OCI-LY1 (cell line): Measurements from ENCODE around the gene HMGA1.

Experiments
- H2AFZ ChIP-seq: fragments of 200-600 bp; sonication (generic), shearing (Covaris generic); 2 replicates; pipeline ENCODE4 v1.6.0; 2014; ENCODE audit warnings: antibody characterized with exemption, mild to moderate bottlenecking, low read length
- H3F3A ChIP-seq: fragments of 200-600 bp; sonication (generic), shearing (Covaris generic); 2 replicates; pipeline ENCODE4 v1.6.0; 2014; ENCODE audit warnings: mild to moderate bottlenecking, antibody characterized with exemption, low read length, moderate library complexity; ENCODE audit not compliant: insufficient read depth
- H3K27ac ChIP-seq: fragments of 200-600 bp; sonication (generic); 2 replicates; pipeline ENCODE4 v1.5.1; 2014; ENCODE audit warnings: low read length, mixed run types, mild to moderate bottlenecking, low read depth; ENCODE audit not compliant: poor library complexity, severe bottlenecking
- H3K27me3 ChIP-seq: fragments of 200-600 bp; sonication (generic); 2 replicates; pipeline ENCODE4 v1.6.0; 2014; ENCODE audit warnings: antibody characterized with exemption, mild to moderate bottlenecking, low read length, moderate library complexity; ENCODE audit not compliant: insufficient read depth
- H3K36me3 ChIP-seq: fragments of 200-600 bp; sonication (generic); 2 replicates; pipeline ENCODE4 v1.6.1; 2014; ENCODE audit warnings: mild to moderate bottlenecking, antibody characterized with exemption, low read length, moderate library complexity, mixed read lengths; ENCODE audit not compliant: insufficient read depth
- H3K4me1 ChIP-seq: fragments of 200-600 bp; sonication (generic); 2 replicates; pipeline ENCODE4 v1.5.1; 2014; ENCODE audit warnings: mild to moderate bottlenecking, low read length, moderate library complexity; ENCODE audit not compliant: insufficient read depth, severe bottlenecking
- H3K4me2 ChIP-seq: fragments of 200-600 bp; sonication (generic), shearing (Covaris generic); 2 replicates; pipeline ENCODE4 v1.6.1; 2014; ENCODE audit warnings: low read length
- H3K4me3 ChIP-seq: fragments of 200-600 bp; sonication (generic); 2 replicates; pipeline ENCODE4 v1.5.1; 2014; ENCODE audit warnings: low read length, low read depth, mild to moderate bottlenecking, mixed read lengths; ENCODE audit not compliant: poor library complexity, severe bottlenecking
- H3K79me2 ChIP-seq: fragments of 200-600 bp; shearing (Covaris generic); 2 replicates; pipeline ENCODE4 v1.6.1; 2016; ENCODE audit warnings: mixed run types, low read length, mixed read lengths; ENCODE audit not compliant: insufficient read depth
- H3K9ac ChIP-seq: fragments of 200-600 bp; sonication (generic), shearing (Covaris generic); 2 replicates; pipeline ENCODE4 v1.6.1; 2014; ENCODE audit warnings: mild to moderate bottlenecking, low read length, mixed read lengths
- H3K9me2 ChIP-seq: fragments of 200-600 bp; sonication (generic), shearing (Covaris generic); 2 replicates; pipeline ENCODE4 v1.6.1; 2014; ENCODE audit warnings: low read depth, mild to moderate bottlenecking, low read length, mixed read lengths
- H3K9me3 ChIP-seq: fragments of 200-600 bp; shearing (Covaris generic); 2 replicates; pipeline ENCODE4 v1.6.1; 2014; ENCODE audit warnings: low read length, mixed read lengths
- H4K20me1 ChIP-seq: fragments of 200-600 bp; sonication (generic), shearing (Covaris generic); 2 replicates; pipeline ENCODE4 v1.6.0; 2016; ENCODE audit warnings: mild to moderate bottlenecking, low read length; ENCODE audit not compliant: insufficient read depth
- EZH2 ChIP-seq: fragments of 200-600 bp; sonication (generic), shearing (Covaris generic); IDR thresholded peaks from 2 replicates; pipeline ENCODE4 v1.8.0; 2017; ENCODE audit warnings: borderline replicate concordance, mixed run types, mild to moderate bottlenecking, antibody characterized with exemption, low read length, moderate library complexity, mixed read lengths
- TF ChIP-seq, protein P1 (sequence below): fragments of 200-600 bp; sonication (generic), shearing (Covaris generic); IDR thresholded peaks from 2 replicates; pipeline ENCODE4 v1.5.1; 2017; ENCODE audit warnings: mild to moderate bottlenecking, antibody characterized with exemption, low read length, moderate library complexity, mixed read lengths

HMGA1 gene

DNA sequence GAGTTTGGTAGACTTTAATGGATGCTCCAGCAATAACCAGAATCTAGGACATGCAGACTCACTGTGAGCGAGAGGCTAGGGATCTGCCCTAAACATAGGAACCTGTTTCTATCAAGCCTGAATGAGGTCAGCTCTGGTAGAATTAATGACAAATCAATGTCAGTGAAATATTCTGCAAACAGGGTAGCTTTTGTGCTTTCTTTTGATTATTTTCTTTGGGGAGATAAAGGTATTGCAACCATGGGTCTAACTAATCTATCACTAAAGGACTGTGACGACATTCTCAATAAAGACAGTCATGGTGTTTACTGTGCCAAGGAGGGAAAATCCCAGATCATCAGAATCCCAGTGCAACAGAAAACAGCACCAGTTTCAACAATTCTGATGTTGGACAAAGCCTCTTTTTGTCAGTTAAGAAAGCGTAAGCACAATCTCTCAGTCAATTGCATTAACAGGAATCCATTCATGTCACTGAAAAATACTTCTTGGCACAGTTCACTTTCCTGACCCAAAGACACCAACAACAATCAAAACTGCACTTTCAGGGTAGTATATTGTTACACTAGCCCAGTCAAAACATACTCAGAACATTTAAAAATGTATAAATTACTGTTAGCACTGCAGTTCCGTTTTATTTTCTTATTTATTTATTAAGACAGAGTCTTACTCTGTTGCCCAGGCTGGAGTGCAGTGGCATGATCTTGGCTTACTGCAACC, 48.9 kb downstream of the HMGA1 start:
- Histone ChIP-seq H3K36me3 (peaks cover 40% of the 10 kb centered on the region; the same call in 1 of the 2 replicates), H3K27ac (no peak overlapping the region), H3K9me3 (no peaks in the 10 kb centered on the region), H3K4me2 (no peak overlapping the region), H3K27me3 (no peaks in the 10 kb centered on the region), H3K9ac (no peak overlapping the region), H4K20me1 (no peaks in the 10 kb centered on the region), H3K4me3 (no peak overlapping the region), H3K9me2 (no peaks in the 10 kb centered on the region), H3K4me1 (peaks cover 7% of the 10 kb centered on the region), H2AFZ (no peak overlapping the region), H3F3A (no peaks in the 10 kb centered on the region), H3K79me2 (no peaks in the 10 kb centered on the region)
- TF ChIP-seq, protein P1, sequence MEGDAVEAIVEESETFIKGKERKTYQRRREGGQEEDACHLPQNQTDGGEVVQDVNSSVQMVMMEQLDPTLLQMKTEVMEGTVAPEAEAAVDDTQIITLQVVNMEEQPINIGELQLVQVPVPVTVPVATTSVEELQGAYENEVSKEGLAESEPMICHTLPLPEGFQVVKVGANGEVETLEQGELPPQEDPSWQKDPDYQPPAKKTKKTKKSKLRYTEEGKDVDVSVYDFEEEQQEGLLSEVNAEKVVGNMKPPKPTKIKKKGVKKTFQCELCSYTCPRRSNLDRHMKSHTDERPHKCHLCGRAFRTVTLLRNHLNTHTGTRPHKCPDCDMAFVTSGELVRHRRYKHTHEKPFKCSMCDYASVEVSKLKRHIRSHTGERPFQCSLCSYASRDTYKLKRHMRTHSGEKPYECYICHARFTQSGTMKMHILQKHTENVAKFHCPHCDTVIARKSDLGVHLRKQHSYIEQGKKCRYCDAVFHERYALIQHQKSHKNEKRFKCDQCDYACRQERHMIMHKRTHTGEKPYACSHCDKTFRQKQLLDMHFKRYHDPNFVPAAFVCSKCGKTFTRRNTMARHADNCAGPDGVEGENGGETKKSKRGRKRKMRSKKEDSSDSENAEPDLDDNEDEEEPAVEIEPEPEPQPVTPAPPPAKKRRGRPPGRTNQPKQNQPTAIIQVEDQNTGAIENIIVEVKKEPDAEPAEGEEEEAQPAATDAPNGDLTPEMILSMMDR: no peak

DNA sequence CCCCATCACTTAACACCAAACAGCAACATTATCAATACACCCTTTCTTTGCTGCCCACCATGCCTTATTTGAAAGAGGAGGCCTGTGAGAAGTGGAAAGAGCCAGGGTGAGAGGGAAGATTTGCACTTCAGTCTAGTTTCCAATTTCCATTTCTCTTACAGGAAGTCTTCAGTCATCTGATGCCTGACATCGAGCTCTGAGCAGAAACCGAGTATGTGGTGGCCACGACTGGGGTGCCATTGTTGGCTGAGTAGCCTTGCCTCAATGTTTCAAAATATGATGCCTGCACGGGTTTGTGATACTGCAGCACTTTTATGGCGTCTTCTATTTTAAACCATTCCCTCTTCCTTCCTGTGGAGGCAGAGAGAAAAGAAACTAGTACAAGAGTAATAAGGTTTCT, 51.9 kb downstream of the HMGA1 start:
- TF ChIP-seq EZH2: no peak
- TF ChIP-seq, protein P1: no peak
- Histone ChIP-seq H3K79me2 (no peaks in the 10 kb centered on the region), H3K27me3 (no peaks in the 10 kb centered on the region), H3K36me3 (peaks cover 54% of the 10 kb centered on the region), H3K4me2 (no peak overlapping the region), H3K27ac (no peak overlapping the region), H3K4me3 (no peak overlapping the region), H3K9me2 (no peaks in the 10 kb centered on the region), H3K9me3 (no peaks in the 10 kb centered on the region), H3K9ac (no peak overlapping the region), H3K4me1 (peaks cover 7% of the 10 kb centered on the region), H3F3A (no peaks in the 10 kb centered on the region), H2AFZ (no peak overlapping the region), H4K20me1 (no peaks in the 10 kb centered on the region)

DNA sequence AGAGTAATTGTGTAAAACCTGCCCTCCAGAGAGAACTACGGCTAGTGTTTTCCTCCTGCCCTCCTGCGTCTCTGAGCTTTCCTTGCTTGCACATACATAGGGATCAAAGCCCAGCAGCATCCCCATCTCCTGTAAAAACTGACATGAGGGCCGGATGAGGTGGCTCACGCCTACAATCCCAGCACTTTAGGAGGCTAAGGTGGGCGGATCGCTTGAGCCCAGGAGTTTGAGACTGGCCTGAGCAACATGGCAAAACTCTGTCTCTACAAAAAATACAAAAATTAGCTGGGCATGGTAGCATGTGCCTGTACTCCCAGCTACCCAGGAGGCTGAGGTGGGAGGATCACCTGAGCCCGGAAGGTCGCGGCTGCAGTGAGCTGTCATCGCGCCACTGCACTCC, 52.5 kb downstream of the HMGA1 start:
- H3K79me2 ChIP-seq: no peaks in the 10 kb centered on the region
- no peaks in the 10 kb centered on the region for H4K20me1 ChIP-seq
- H3K27me3 ChIP-seq: no peaks in the 10 kb centered on the region
- H3K27ac ChIP-seq: no peak overlapping the region
- no peak overlapping the region for H3K4me3 ChIP-seq
- H3K4me2 ChIP-seq: no peak overlapping the region
- no peak for TF ChIP-seq EZH2
- TF ChIP-seq, protein P1: no peak
- no peaks in the 10 kb centered on the region for H3K9me2 ChIP-seq
- H3K9ac ChIP-seq: no peak overlapping the region
- H3K9me3 ChIP-seq: no peaks in the 10 kb centered on the region
- H2AFZ ChIP-seq: no peak overlapping the region
- H3K4me1 ChIP-seq: peaks cover 7% of the 10 kb centered on the region
- H3F3A ChIP-seq: no peaks in the 10 kb centered on the region
- H3K36me3 ChIP-seq: peaks cover 54% of the 10 kb centered on the region
